HG03469 (cell line): ENCODE measurements around the gene RAG2.

ENCODE experiments used
- ATAC-seq: cut with Tn5 transposase; IDR thresholded peaks from one replicate; pipeline ENCODE4 v1.9.1; 2021; ENCODE audit warnings: mild to moderate bottlenecking, moderate library complexity, moderate number of reproducible peaks; ENCODE audit not compliant: unreplicated experiment

Gene RAG2

GRCh38 chr11:36601155-36601554, 3.1 kb upstream of the RAG2 start:
- ATAC-seq: no peak

DNA sequence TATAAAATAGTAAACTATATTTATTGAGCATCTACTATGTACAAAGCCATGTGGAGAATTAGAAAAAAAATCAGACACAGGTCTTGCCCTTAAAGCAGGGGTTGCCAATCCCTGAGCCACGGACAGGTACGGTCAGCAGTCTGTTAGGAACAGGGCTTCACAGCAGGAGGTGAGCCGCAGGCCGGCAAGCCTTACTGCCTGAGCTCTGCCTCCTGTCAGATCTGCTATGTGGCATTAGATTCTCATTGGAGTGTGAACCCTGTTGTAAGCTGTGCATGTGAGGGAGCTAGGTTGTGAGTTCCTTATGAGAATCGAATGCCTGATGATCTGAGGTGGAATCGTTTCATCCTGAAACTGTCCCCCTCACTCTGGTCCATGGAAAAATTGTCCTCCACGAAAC, 2.1 kb upstream of the RAG2 start:
- ATAC-seq: no peak

DNA sequence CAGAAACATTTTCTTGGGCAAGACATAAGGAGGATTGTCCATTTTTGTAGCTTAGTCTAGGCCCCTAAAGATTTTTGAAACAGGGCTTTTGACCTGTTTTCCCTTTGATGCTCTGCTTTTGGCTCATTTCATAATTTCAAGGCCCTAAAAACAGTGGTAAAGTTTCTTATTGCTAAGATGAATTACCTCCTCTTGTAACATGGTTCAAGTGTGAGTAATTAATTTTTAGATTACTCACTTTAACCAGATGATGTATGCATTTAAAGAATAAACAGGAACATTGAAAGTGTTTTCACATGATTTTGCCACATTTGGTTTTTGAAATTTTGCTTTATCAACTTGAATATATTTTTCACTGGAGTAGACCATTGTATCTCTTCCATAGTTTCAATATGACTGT, 1.2 kb downstream of the RAG2 start:
- ATAC-seq: no peak

- ATAC-seq: peak; percentile 76
These were observed 3.6 kb downstream of the RAG2 start, which contains the start of gene IFTAP for GRCh38 chr11:36594316-36594989. IFTAP (plus strand) TSS chr11:36594502; CDS start chr11:36610104, 15,602 bp downstream.

DNA sequence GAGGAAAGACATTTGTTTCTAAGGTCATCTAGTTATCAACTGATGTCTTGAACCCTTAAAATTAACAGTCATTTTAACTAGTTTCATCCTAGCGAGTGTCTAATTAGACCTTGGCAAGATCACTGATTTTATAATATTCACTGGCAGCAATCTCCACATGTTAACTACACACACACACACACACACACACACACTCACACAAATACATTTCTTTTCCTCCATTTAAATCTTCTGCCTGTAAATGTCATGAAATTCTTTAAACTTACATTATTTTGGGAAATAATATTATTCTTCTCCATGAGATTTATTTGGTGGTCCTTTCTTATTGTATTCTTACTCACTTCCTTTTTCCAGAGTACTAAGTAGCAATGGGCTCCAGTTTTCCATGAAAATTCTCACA, 6.6 kb downstream of the RAG2 start:
- no peak for ATAC-seq

DNA sequence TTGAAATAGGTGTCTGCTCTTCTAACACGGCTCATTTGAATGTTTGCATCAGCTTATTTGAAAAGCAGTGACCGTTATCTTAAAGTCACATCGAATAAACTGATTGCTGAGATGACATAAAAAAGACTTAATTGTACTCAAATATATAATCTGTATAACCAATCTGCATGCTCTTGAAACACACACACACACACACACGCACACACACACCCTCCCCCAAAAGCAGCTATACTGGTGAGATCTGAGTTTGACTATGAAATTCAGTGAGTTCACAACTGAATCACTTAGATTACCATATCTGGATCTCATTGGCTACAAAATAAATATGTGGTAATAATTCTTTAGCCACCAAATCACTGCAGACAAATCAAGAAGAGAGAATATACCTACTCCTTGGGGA, 7.5 kb downstream of the RAG2 start:
- no peak for ATAC-seq

DNA sequence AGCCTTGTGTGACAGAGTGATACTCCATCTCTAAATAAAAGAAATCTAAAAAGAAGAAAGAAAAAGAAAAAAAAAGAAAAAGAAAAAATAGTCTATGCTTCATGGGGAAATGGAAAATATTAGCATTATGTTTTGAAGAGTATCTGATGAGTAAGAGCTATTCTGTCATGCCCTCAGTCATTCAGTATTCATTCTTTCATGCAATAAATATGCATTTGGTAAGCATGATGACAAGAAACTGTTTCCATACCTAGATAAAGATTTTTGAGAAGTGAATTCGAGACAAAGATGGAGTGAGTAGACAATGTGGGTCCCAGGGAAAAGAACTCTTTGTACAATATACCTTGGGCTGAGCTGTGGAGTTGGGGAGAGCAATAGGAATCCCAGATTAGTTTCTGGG, 9.9 kb downstream of the RAG2 start:
- ATAC-seq: no peak

- ATAC-seq: peak; percentile 64
These were observed 11.5 kb downstream of the RAG2 start for GRCh38 chr11:36586543-36586942.

GRCh38 chr11:36583667-36584066, 14.4 kb downstream of the RAG2 start:
- ATAC-seq: no peak

DNA sequence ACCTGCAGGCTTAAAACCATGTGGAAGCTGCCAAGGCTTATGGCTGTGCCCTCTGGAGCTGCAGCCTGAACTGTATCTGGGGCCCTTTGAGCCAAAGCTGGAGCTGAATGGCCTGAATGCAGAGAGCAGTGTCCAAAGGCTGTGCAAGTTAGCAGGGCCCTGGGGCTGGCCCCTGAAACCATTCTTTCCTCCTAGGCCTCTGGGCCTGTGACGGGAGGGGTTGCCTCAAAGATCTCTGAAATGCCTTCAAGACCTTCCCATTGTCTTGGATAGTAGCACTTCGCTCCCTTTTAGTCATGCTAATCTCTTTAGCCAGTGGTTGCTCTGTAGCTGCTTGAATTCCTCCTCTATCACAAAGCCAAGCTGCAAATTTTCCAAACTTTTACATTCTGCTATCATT, 16.5 kb downstream of the RAG2 start:
- ATAC-seq: no peak

- no peak for ATAC-seq
These were observed 19.6 kb downstream of the RAG2 start for GRCh38 chr11:36578458-36578857.

- no peak for ATAC-seq
These were observed 20.2 kb downstream of the RAG2 start for GRCh38 chr11:36577859-36578258.

DNA sequence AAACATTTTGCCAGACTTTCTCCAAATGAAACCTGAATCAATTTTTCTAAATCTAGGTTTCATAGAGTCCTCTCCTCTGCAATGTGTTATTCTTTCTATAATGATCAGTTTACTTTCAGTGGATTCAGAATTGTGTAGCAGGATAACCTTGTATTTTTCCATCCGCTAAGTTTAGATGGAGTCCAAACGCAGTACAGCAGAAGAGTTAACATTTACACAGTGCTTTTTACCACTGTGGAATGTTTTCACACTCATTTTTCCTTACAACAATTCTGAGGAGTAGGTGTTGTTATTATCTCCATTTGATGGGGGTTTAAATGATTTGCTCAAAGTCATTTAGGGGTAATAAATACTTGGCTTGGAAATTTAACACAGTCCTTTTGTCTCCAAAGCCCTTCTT, 20.7 kb downstream of the RAG2 start:
- no peak for ATAC-seq

GRCh38 chr11:36574486-36574885, 23.6 kb downstream of the RAG2 start:
- no peak for ATAC-seq

DNA sequence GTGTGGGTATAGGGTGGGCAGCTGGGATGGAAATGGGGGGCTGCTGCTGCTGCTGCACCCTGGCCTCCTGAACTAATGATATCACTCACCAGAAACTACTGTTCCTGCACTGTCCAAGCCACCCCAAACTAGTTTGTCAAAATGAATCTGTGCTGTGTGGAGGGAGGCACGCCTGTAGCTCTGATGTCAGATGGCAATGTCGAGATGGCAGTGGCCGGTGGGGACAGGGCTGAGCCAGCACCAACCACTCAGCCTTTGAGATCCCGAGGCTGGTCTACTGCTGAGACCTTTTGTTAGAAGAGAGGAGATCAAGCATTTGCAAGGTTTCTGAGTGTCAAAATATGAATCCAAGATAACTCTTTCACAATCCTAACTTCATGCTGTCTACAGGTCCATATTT, 28.9 kb downstream of the RAG2 start:
- ATAC-seq: no peak

GRCh38 chr11:36567694-36568093, 30.3 kb downstream of the RAG2 start, which contains the start of gene RAG1:
RAG1 (plus strand) TSS chr11:36568007; CDS start chr11:36573305, 5,298 bp downstream.
- ATAC-seq: no peak

GRCh38 chr11:36566407-36567053, 31.5 kb downstream of the RAG2 start:
- no peak for ATAC-seq

DNA sequence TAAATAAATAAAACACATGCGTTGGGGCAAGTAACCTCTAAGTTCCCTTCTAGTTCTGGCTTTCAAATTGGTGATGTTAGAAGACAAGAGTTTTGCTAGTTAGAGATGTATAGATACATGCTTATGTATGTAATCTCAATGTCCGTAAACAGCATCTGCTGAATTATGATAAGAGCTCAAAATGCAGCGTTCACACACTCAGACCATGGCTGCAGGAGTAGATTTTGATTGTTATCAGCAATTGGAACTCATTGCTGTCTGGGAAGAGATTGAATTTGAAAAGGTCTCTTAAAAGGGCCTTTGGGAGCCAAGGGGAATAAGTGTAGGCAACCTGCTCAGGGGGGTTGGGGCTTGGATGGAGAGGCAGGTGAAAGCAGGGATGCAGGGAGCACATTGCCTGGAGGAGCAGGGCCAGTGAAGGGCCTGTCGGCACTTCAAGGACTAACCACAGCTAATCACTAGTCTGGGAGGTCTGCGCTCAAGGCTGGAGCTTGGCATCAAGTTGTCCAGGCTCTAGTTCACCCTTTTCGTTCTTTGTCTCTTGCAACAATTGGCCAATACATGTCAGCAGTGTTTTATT, 32.9 kb downstream of the RAG2 start:
- no peak for ATAC-seq

DNA sequence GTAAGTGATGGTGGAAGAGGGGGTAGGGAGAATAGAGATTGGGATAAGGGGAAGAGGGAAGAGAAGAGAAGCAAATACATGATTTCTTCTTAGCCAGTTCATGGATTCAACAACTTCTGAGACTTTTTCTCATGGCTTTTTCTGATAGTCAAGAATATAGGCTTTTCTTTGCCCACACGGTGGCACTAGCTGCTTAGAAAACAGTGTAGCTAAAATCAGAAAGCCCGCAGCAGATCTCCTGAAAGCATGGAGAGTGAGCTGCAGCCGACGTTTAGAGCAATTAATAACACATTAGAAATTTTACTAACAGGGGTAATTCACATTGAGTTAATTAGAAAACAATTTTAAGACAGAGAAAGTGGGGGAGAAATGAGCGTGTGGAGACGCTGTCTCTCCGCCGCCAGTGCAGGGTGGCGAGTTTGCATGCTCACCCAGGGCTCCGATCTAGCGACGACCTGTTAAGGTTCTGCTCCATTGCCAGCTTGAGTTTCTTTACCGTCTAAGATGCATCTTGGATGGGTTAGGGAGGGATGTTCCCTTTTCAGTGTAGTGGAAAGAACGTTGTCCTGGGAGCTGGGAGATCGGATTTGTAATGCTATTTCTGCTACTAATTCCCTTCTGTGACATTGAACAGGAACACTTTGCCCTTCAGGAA, 33.5 kb downstream of the RAG2 start:
- peak; percentile 42 for ATAC-seq

DNA sequence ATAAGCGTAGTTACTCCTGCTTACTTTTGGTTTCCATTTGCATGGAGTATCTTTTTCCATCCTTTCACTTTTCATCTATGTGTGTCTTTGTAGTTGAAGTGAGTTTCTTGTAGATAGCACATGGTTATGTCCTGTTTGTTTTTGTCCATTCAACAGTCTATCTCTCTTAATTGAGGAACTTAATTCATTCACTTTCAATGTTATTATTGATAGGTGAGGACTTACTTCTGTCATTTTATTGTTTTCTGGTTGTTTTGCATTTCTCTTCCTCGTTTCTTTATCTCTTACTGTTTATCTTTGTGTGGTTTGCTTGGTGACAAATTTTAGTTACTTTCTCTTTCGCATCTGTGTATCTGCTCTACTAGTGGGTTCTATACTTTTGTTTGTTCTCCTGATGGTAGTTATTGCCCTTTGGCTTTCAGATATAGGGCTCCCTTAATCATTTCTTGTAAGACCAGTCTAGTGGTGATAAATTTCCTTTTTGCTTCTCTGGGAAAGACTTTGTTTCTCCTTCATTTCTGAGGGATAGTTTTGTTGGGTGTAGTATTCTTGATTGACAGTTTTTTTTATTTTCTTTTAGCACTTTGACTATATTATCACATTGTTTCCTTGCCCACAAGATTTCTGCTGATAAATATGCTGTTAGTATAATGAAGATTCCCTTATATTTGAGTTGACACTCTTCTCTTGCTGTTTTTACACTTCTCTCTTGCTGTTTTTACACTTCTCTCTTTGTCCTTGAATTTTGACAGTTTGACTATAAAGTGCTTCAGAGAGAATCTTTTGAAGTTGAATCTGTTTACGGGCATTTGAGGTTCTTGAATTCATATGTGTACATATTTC, 39.2 kb downstream of the RAG2 start:
- peak; percentile 92 for ATAC-seq

GRCh38 chr11:36557991-36558390, 40.0 kb downstream of the RAG2 start:
- no peak for ATAC-seq
